ENCODE results near the gene CEBPA. TPM values are rescaled to one million over a fixed set of nuclear protein-coding genes. Genes with fewer than 3 reads are reported as not detected.

CEBPA gene
- total RNA-seq, 2 experiments from 2014 or later: 0.10 TPM

- Mint-ChIP-seq H3K27me3 (no peaks in the 10 kb centered on the region), H3K4me1 (peaks cover 14% of the 10 kb centered on the region), H3K36me3 (ENCODE audit: low read depth) (no peaks in the 10 kb centered on the region), H3K9me3 (no peaks in the 10 kb centered on the region), H3K27ac (no peak overlapping the region), H3K4me3 (no peak overlapping the region)
- ChIA-PET POLR2A (no interaction called here), CTCF (no interaction called here)
- no peak for DNase-seq
These were observed 26.3 kb downstream of the CEBPA start for GRCh38 chr19:33275933-33276619.

- no peak for DNase-seq
- Mint-ChIP-seq H3K9me3 (no peaks in the 10 kb centered on the region), H3K4me3 (no peak overlapping the region), H3K4me1 (peaks cover 12% of the 10 kb centered on the region), H3K36me3 (ENCODE audit: low read depth) (no peaks in the 10 kb centered on the region), H3K27me3 (no peaks in the 10 kb centered on the region), H3K27ac (no peak overlapping the region)
- POLR2A ChIA-PET: no interaction called here
- CTCF ChIA-PET: interaction anchor here (0.8 kb wide), 1 partner anchor 40 kb away, joined by 3 read pairs; no protein-coding TSS in a partner anchor
These were observed 26.8 kb downstream of the CEBPA start for GRCh38 chr19:33275559-33275932.

GRCh38 chr19:33274663-33275558 lies 27.4 kb downstream of the CEBPA start:
- Mint-ChIP-seq H3K4me3 (no peak overlapping the region), H3K27me3 (no peaks in the 10 kb centered on the region), H3K9me3 (no peaks in the 10 kb centered on the region), H3K36me3 (ENCODE audit: low read depth) (no peaks in the 10 kb centered on the region), H3K4me1 (peaks cover 6% of the 10 kb centered on the region), H3K27ac (no peak overlapping the region)
- no peak for DNase-seq
- ChIA-PET POLR2A (no interaction called here), CTCF (interaction anchor here (0.8 kb wide), 1 partner anchor 39 kb away, joined by 3 read pairs; no protein-coding TSS in a partner anchor)

- H3K9me3 Mint-ChIP-seq: no peaks in the 10 kb centered on the region
- H3K27ac Mint-ChIP-seq: no peak overlapping the region
- no peak for DNase-seq
- H3K27me3 Mint-ChIP-seq: no peaks in the 10 kb centered on the region
- no peak overlapping the region for H3K4me3 Mint-ChIP-seq
- POLR2A ChIA-PET: no interaction called here
- peaks cover 5% of the 10 kb centered on the region for H3K4me1 Mint-ChIP-seq
- CTCF ChIA-PET: no interaction called here
- no peaks in the 10 kb centered on the region for H3K36me3 Mint-ChIP-seq (ENCODE audit: low read depth)
These were observed 28.3 kb downstream of the CEBPA start for GRCh38 chr19:33273881-33274662.

- Mint-ChIP-seq H3K27ac (no peak overlapping the region), H3K4me3 (no peak overlapping the region), H3K4me1 (peaks cover 5% of the 10 kb centered on the region), H3K36me3 (ENCODE audit: low read depth) (no peaks in the 10 kb centered on the region), H3K27me3 (no peaks in the 10 kb centered on the region), H3K9me3 (no peaks in the 10 kb centered on the region)
- ChIA-PET CTCF (no interaction called here), POLR2A (no interaction called here)
- DNase-seq: no peak
These were observed 29.1 kb downstream of the CEBPA start for GRCh38 chr19:33273065-33273736.

GRCh38 chr19:33271246-33272021 lies 30.9 kb downstream of the CEBPA start:
- Mint-ChIP-seq H3K27me3 (no peaks in the 10 kb centered on the region), H3K27ac (no peak overlapping the region), H3K36me3 (ENCODE audit: low read depth) (no peaks in the 10 kb centered on the region), H3K4me1 (peaks cover 5% of the 10 kb centered on the region), H3K9me3 (no peaks in the 10 kb centered on the region), H3K4me3 (no peak overlapping the region)
- no peak for DNase-seq
- POLR2A ChIA-PET: no interaction called here
- CTCF ChIA-PET: interaction anchor here (1.2 kb wide), 1 partner anchor 9 kb away, joined by 3 read pairs; no protein-coding TSS in a partner anchor

- H3K27me3 Mint-ChIP-seq: no peaks in the 10 kb centered on the region
- POLR2A ChIA-PET: no interaction called here
- CTCF ChIA-PET: interaction anchor here (1.2 kb wide), 1 partner anchor 10 kb away, joined by 3 read pairs; no protein-coding TSS in a partner anchor
These were observed 31.6 kb downstream of the CEBPA start for GRCh38 chr19:33270769-33271168.

GRCh38 chr19:33269016-33269415 lies 33.3 kb downstream of the CEBPA start:
- DNase-seq: no peak
- Mint-ChIP-seq H3K27me3 (no peaks in the 10 kb centered on the region), H3K4me1 (peaks cover 2% of the 10 kb centered on the region), H3K36me3 (ENCODE audit: low read depth) (no peaks in the 10 kb centered on the region), H3K9me3 (no peaks in the 10 kb centered on the region), H3K27ac (no peak overlapping the region), H3K4me3 (no peak overlapping the region)
- ChIA-PET CTCF (no interaction called here), POLR2A (no interaction called here)

More at GRCh38 chr19:33270769-33271168, 31.6 kb downstream of the CEBPA start:
- peaks cover 5% of the 10 kb centered on the region for H3K4me1 Mint-ChIP-seq
- H3K36me3 Mint-ChIP-seq (ENCODE audit: low read depth): no peaks in the 10 kb centered on the region
- no peaks in the 10 kb centered on the region for H3K9me3 Mint-ChIP-seq
- no peak overlapping the region for H3K27ac Mint-ChIP-seq
- no peak overlapping the region for H3K4me3 Mint-ChIP-seq
- DNase-seq: no peak

- no peak for DNase-seq
- Mint-ChIP-seq H3K9me3 (no peaks in the 10 kb centered on the region), H3K4me3 (no peak overlapping the region), H3K36me3 (ENCODE audit: low read depth) (no peaks in the 10 kb centered on the region), H3K27ac (no peak overlapping the region), H3K4me1 (no peaks in the 10 kb centered on the region), H3K27me3 (no peaks in the 10 kb centered on the region)
- POLR2A ChIA-PET: no interaction called here
- CTCF ChIA-PET: interaction anchor here (0.6 kb wide), 1 partner anchor 11 kb away, joined by 3 read pairs; no protein-coding TSS in a partner anchor
These were observed 34.0 kb downstream of the CEBPA start for GRCh38 chr19:33268162-33268991.

GRCh38 chr19:33267706-33268105 lies 34.6 kb downstream of the CEBPA start:
- POLR2A ChIA-PET: no interaction called here

GRCh38 chr19:33266974-33267484 lies 35.3 kb downstream of the CEBPA start:
- no peak for DNase-seq
- no peak overlapping the region for H3K27ac Mint-ChIP-seq
- ChIA-PET CTCF (no interaction called here), POLR2A (no interaction called here)
- H3K4me3 Mint-ChIP-seq: no peak overlapping the region
- no peaks in the 10 kb centered on the region for H3K36me3 Mint-ChIP-seq (ENCODE audit: low read depth)
- no peaks in the 10 kb centered on the region for H3K4me1 Mint-ChIP-seq
- H3K9me3 Mint-ChIP-seq: no peaks in the 10 kb centered on the region
- peaks cover 5% of the 10 kb centered on the region for H3K27me3 Mint-ChIP-seq

More at GRCh38 chr19:33267706-33268105, 34.6 kb downstream of the CEBPA start:
- H3K27ac Mint-ChIP-seq: no peak overlapping the region
- H3K27me3 Mint-ChIP-seq: peaks cover under 1% of the 10 kb centered on the region
- no peak overlapping the region for H3K4me3 Mint-ChIP-seq
- no peaks in the 10 kb centered on the region for H3K4me1 Mint-ChIP-seq
- CTCF ChIA-PET: interaction anchor here (0.6 kb wide), 1 partner anchor 12 kb away, joined by 3 read pairs; no protein-coding TSS in a partner anchor
- no peaks in the 10 kb centered on the region for H3K36me3 Mint-ChIP-seq (ENCODE audit: low read depth)
- no peak for DNase-seq
- H3K9me3 Mint-ChIP-seq: no peaks in the 10 kb centered on the region

Measured in activated CD4-positive, alpha-beta T cell treated with anti-CD3 and anti-CD28 coated beads, Interleukin-2, amount 10 ng/mL, durations not matched to agents 7 days and 5 days (primary cell).